Myocyte (in vitro differentiated cells): ENCODE results near the gene STAT3. TPM values are rescaled to one million over a fixed set of nuclear protein-coding genes. Genes with fewer than 3 reads are reported as not detected.
"Not testable (repeated sequence)": the region's sequence is repeated elsewhere in the genome, so short reads cannot be mapped to it uniquely, and the experiment has no call there.

Experiments
- DNase-seq: peaks from one replicate; pipeline ENCODE4 v3.0.0-alpha.2; 2012; ENCODE audit warnings: low read depth
- total RNA-seq: library from RNA; depleted of rRNA; stranded (reverse); fragments of >200 nt; gene quantifications from 2 replicates; pipeline ENCODE4 v1.2.3, GENCODE V29; 2014

Gene STAT3
- total RNA-seq, 1 donor from 2014 or later: 159 TPM

DNA sequence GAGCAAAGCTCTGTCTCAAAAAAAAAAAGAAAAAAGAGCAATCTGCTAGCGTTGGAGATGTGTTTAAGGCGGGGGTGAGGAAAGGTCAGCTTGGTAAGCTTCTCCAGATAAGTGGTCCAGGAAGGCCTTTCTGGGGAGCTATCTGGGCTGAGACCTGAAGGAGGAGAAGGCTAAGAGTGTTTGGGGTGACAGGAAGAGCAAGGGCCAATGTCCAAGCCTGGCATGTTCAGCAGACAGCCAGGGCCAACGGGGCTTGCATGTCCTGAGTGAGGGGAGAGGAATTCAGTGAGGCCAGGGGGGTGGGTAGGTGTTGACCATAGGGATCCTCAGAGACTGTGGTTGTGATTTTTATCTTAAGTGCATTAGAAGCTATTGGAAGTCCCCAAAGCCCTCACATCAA lies 84.5 kb downstream of the STAT3 start:
- no peak for DNase-seq

DNA sequence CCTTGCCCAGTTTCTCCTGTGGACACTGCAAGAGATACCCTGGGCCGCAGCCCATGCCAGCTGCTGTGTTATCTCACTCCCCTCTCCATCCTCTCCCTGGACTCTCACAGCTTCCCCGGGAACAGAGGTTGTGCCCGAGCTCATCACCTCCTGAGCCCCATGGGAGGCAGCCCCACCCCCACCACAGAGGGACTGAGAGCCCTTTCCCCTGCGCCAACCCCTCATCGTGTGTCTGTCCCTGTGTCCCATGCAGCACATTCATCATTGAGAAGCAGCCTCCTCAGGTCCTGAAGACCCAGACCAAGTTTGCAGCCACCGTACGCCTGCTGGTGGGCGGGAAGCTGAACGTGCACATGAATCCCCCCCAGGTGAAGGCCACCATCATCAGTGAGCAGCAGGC lies 87.2 kb downstream of the STAT3 start:
- no peak for DNase-seq

DNA sequence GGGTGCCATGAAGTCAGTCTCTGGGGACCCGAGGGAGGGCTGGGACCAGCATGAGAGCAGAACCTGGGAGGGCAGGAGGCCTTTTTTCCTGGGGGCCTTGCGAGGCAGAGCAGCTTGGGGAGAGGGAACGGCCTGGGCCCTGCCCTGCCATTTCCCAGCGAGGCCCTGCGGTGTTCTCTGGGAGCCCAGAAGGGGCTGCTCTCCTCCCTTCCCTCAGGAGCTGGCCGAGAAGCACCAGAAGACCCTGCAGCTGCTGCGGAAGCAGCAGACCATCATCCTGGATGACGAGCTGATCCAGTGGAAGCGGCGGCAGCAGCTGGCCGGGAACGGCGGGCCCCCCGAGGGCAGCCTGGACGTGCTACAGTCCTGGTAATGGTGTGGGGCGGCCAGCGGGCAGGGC lies 88.3 kb downstream of the STAT3 start:
- not testable (repeated sequence) for DNase-seq

DNA sequence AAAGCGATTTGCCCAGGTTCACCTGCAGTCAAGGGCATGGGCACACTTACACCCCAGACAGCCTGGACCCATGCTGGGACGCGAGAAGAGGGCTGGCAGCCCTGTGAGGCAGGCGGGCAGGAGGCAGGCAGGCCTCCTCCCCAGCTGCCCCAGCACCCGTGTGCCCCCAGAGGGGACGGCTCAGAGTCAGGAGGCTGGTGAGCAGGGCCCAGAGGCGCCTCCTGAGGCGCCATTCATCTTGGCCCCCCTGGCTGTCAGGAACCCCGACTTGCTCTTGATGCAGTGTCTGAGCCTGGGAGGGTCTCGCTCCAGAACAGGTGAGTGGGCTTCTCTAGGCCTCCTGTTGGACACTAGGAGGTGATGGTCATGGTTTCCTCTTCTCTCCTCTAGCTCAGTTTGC lies 88.9 kb downstream of the STAT3 start:
- not testable (repeated sequence) for DNase-seq

DNA sequence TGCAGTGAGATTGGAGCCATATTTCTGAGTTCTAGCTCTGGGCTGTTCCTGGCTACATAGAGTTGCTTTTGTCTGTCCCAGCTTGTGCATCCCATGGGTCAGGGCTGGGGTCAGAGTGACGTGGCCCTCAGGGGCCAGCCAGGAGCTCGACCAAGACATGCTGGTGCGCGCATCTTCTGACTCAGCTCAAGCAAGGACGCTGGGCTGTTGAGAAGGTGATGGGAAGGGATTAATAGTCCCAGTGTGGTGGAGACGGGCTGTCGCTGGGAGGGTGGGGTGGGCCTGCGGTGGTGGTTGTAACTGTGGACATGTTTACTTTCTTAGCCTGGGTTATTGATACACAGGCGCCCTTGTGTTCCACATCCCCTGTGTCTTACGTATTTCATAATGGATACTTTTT lies 90.5 kb downstream of the STAT3 start:
- DNase-seq: not testable (repeated sequence)

DNA sequence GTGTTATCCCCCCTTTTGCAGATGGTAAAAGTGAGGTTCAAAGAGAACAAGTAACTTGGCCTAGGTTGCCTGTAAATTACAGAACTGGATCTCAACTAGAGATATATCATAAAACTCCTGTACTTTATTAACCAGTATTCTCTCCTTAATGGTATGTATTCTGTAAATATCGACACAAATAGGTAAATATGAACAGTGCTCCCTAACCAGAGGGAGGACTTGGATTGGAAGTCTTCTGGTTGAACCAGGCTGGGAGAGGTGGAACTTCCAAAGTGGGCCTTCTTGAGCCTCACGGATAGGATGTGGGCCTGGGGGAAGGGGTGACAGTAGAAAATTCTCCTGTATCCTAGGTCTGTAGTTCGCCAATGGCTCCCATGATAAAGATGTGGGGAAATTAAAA lies 92.2 kb downstream of the STAT3 start:
- no peak for DNase-seq

DNA sequence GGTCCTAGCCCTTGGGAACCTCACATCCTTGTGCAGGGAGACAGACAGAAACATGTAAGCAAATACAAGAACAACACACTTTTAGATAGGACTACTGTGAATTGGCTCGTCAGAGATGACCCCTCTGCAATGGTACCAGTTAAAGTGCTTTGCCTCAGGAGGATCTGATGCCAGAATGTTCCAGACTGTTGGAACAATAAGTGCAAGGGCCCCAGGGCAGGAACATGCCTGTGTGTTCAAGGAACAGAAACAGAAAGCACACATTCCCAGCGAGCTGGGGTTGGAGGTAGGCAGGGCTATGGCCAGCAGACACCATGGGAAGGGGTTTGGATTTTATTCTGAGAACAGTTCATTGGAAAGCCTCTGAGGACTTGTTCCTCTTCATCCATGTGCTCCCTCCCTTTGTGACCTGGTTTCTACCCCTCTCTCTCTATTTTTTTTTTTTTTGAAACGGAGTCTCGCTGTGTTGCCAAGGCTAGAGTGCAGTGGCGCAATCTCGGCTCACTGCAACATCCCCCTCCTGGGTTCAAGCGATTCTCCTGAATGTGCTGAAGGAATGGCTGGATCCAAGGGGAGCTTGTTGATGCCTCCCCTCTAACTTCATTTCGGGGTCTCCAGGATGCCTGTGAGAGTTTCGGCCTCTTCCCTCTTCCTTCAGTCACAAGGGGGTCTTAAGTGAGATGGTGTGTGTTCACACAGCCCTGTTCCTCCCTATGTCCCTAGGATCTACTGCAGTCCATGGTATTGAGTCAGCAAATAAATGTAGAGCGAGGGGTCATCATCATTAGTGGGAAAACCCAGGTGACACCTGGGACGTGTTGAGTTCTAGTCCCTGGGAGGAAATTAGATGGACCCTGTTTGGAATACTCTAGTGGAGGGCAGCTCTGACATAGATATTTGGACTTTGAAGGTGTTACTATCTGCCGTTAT lies 93.5 kb downstream of the STAT3 start:
- no peak for DNase-seq

DNA sequence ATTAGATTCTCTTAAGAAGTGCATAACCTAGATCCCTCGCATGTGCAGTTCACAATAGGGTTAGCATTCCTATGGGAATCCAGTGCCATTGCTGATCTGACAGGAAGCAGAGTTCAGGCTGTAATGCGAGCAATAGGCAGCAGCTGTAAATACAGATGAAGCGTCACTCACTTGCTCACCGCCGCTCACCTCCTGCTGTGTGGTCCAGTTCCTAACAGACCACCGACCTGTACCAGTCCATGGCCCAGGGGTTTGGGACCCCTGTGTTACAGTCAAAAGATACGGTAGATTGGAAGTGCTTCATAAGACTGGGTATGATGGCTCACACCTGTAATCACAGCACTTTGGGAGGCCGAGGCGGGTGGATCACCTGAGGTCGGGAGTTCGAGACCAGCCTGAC lies 97.1 kb downstream of the STAT3 start:
- DNase-seq: no peak

DNA sequence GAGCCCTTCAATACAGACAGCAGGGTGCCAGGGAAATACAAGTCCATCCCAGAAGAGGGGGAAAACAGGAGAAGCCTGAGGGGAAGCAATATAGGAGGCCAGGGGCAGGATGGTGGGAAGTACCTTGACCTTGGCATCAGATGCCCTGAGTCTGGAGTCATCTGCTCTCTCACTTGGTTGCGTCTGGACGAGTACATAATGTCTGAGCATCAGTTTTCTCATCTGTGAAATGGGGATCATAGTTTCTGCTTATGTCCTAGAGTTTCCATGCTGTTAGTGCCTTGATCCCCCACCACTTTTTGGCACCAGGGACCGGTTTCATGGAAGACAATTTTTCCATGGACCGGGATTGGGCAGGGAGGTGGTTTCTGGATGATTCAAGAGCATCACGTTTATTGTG lies 97.7 kb downstream of the STAT3 start:
- no peak for DNase-seq

DNA sequence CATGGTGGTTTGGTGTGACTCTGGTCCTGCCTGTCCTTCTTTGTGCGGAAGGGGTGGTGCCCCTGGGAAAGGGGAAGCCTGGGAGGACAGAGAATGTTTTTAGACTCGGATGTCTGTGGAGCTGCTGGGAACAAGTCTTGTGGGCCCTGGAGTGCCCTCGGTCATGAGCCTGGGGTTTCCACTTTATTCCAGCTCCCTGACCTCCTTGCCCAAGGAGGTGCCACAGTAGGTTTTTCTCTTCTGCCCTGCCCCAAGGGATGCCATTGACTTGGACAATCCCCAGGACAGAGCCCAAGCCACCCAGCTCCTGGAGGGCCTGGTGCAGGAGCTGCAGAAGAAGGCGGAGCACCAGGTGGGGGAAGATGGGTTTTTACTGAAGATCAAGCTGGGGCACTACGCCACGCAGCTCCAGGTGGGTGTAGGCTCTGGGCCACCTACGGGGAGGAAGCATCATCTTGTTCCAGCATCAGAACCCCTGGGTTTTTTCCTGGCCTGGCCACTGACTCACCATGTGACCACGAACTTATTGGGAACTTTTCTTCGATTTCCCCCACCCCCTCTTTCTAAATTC lies 98.5 kb downstream of the STAT3 start:
- no peak for DNase-seq

DNA sequence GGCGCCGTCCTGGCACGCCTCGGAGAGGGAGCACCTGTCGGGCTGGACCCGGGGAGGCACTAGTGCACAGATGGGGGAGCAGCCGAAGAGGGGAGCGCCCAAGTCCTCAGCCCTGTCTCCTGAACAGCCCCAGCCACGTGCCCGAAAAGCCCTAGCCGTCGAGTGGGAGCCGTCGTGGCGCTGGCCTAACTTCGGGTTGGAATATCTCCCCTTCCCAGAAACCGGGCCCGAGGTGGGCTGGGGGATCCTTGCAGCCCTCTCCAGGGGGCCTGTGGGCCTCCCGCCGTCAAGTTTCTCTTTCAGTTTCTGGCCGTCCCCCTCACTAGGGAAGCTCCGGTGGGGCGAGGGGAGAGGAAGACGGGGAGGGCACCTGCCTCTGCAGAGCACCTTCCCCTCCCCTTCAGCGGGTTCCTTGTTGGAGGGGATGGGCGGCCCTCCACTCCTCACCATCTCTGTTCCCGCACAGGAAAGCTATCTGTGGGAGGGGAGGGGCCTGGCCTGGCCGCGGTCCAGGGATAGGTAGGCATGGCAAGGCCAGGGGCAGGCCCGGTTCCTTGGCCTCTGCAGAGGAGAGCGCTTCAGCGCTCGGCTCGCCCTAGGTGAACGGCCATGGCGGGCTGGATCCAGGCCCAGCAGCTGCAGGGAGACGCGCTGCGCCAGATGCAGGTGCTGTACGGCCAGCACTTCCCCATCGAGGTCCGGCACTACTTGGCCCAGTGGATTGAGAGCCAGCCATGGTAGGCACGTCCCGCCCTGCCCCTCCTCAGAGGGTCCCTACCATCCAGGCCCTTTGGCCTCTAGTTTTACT lies 99.2 kb downstream of the STAT3 start:
- DNase-seq: no peak

DNA sequence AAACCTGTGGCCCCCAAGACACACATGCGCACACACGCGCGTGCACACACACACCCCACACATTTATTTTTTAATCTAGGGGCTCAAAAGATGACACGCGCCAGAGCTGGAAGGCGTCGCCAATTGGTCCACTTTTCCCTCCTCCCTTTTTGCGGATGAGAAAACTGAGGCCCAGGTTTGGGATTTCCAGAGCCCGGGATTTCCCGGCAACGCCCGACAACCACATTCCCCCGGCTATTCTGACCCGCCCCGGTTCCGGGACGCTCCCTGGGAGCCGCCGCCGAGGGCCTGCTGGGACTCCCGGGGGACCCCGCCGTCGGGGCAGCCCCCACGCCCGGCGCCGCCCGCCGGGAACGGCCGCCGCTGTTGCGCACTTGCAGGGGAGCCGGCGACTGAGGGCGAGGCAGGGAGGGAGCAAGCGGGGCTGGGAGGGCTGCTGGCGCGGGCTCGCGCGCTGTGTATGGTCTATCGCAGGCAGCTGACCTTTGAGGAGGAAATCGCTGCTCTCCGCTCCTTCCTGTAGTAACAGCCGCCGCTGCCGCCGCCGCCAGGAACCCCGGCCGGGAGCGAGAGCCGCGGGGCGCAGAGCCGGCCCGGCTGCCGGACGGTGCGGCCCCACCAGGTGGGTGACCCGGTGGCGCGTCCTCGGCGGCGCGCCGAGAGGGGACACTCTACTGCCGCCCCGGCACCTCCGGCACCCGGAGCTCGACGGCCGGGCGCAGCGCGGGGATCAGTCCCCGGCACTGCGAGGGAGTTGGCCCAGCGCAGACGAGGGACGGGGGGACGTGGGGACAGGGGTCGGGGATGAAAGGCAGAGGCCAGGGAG lies 100.1 kb downstream of the STAT3 start, which contains the start of gene STAT5A:
Gene STAT5A, plus strand, starts transcription at position 522 of the 826 bp plus-strand sequence. CDS start 914 bp downstream, outside the sequence.
- peak; percentile 71 for DNase-seq

DNA sequence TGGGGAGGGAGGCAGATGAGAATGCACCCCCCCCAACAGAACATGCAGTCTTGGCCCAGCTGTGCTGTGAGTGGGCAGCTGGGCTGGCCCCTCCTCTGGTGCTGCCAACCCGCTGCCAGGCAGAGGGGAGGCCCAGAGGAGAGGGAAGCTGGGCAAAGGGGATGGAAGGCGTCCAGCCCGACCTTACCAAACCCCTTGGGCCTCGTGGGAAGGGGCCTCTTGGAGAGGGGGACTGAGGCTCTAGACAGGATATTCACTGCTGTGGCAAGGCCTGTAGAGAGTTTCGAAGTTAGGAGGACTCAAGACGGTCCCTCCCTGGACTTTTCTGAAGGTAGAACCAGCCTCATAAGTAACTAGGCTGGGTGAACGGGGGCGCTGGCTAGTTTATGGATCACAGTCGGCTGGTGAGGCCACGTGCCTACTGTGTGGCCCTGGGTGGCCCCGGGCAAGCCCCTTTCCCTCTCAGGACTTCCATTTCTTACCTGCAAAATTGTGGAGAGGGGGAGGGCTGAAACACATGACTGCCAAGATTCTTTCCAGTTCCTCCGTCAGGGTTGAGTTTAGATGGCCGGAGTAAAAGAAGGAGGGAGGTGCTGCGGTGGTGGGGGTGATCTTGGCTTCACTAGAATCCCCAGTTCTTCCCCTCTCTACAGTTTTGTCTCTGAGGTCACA lies 100.8 kb downstream of the STAT3 start:
- peak; percentile 77 for DNase-seq

DNA sequence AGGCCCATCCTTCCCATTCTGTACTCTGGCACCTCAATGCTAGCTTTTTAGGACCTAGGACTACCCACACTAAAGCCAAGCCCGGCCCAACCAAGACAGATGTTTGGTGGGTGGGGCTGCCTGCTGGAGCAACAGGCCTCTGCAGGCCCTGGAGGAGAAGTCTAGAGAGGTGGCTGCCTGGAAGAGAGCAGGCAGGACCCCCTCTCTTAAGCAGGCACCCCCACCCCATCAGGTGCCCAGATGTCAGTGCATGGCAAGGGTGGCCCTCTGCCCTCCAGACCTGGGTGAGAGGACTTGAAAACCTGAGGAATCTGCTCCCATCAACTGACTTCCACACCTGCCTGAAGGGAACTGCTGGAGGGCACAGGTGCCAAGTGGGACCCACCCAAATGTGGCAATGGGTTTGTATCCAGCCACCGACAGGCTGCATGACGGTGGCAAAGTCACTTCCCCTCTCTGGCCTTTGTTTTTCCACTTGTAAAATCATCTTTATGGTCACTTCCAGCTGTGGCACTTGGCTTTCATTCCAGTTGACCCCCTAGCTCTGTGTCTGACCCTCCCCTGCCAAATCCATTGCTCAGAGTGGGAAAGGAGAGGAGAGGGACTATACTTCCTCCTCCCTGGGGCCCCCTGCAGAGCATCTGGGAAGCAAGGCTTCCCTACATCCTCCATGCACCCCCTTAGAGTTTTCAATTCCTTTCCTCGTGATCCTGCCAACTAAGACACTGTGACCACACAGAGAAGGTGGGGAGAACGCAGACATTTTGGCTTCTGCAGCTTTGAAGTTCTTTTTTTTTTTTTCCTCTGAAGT lies 101.6 kb downstream of the STAT3 start:
- DNase-seq: peak; percentile 39

DNA sequence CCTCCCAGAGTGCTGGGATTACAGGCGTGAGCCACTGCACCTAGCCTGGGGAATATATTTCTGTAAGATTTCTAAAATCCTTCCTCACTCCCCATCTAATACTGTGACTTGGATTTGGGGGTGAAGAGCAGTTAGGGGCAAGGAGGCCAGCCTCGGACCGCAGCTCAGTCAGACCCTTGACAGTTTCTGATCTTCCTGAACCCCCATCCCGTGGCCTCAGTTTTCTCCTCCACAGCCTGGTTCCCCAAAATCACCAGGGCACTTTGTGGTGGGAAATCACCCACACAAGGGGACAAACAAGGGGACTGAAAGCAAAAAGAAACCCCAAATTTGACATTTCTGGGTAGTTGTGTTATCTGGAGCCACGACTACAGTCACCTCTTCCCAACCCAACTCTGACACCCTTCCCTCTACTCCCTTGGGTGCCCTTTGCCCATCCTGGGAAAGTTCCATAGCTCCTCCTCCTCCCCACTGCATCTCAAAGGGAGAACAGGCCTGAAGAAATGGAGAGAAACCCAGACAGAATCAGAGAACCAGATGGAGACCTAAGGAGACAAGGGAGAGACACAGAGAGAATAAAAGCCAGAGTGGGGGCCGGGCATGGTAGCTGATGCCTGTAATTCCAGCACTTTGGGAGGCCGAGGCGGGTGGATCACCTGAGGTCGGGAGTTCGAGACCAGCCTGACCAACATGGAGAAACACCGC lies 102.7 kb downstream of the STAT3 start:
- DNase-seq: no peak

DNA sequence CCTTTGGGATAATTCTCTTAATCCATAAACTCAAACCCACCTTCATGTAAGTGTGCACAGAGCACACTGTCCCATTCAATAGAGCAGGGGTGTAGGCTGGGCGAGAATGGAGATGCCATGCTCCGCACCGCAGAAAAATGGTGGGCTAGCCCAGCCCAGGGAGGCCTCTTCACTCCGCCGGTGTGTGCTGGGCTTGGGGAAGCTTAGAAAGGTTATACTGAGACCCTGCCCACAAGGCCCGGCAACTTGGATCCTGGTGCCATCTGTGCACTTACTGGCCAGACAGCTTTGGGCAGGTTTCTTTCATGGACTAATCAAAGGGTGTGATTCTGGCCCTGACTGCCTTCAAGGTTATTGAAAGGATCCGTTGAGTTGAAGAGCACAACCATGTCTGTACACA lies 103.7 kb downstream of the STAT3 start:
- DNase-seq: no peak

DNA sequence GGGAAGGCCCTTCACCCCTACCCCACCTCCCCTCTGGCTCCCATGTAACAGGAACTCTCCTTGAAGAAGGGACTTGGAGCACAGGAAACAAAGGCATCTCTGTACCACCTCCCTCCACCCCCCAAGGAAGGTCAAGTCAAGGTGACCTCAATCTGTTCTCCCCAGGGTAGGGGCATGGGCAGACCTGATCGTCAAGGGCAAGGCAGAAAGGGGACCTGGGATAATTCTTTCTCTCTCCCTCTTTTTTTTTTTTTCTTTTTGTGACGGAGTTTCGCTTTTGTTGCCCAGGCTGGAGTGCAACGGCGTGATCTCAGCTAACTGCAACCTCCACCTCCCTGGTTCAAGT lies 104.2 kb downstream of the STAT3 start:
- no peak for DNase-seq

DNA sequence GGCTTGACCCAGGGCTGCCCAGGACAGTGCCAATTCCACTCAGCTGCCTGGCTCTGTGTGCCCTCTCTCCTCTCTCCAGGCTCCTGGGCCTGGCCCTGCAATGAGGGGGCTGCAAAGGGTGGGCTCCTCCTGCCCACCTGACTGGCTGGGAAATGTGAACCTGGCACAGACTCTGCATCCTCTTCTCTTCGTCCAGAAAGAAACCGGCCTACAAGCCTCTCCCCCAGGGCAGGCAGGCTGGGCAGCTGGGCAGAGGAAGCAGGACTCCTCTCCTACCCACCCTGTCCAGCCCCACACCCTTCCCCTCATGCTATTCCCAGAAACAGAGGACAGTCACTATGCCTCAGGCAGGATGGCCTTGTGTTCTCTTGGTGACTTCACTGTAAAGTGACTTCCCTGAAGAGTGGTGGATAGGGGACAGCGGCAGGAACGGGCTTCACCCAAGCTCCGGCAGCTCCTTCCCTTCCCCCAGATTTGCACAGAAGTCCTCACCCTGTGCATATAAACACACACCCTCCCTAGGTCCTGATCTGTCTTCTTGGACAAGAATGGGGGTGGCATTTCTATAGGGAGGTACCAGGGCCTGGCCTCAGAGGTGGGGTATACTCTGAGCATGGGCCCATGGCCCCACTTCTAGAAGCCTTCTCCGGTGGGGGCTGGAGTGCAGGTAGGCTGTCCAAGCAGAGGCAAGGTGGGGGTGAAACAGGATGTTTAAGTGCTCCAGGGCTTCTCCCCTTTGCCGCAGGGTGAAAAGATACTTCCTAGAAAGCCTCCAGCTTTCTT lies 104.8 kb downstream of the STAT3 start:
- no peak for DNase-seq
